CD14-positive monocyte (primary cell): ENCODE results near the gene RASGRP1. TPM values are rescaled to one million over a fixed set of nuclear protein-coding genes. Genes with fewer than 3 reads are reported as not detected.

Source experiments
- DNase-seq, 3 donors: peaks; one replicate each; pipeline ENCODE4 v3.0.0-alpha.2; 2011 to 2022
- H2AFZ ChIP-seq: 2 replicates; pipeline ENCODE4 v1.6.0; 2012; ENCODE audit warnings: mild to moderate bottlenecking, low read depth, low read length, inconsistent platforms; ENCODE audit not compliant: insufficient read depth, poor library complexity, severe bottlenecking
- H3K27ac ChIP-seq, 2 donors: 1 replicate in 1 of 2; 2 replicates in 1 of 2; pipeline ENCODE4 v1.5.1; 2012 to 2013; ENCODE audit warnings: low read length in 2 of 2, control low read depth in 1 of 2, inconsistent platforms in 1 of 2, low read depth in 1 of 2, mild to moderate bottlenecking in 1 of 2
- H3K27me3 ChIP-seq, 2 donors: one replicate each; pipeline versions ENCODE4 v1.6.0 to v1.6.1; 2011 to 2013; ENCODE audit warnings: low read length in 2 of 2; ENCODE audit not compliant: control insufficient read depth in 2 of 2, insufficient read depth in 2 of 2
- H3K36me3 ChIP-seq, 2 donors: replicated peaks in 1 of 2; 1 replicate in 1 of 2; 2 replicates in 1 of 2; pipeline versions ENCODE4 v1.5.1 to v1.6.1; 2012 to 2013; ENCODE audit warnings: low read length in 2 of 2, control low read depth in 1 of 2, inconsistent platforms in 1 of 2, mild to moderate bottlenecking in 1 of 2; ENCODE audit not compliant: insufficient read depth in 2 of 2, control insufficient read depth in 1 of 2
- H3K4me1 ChIP-seq, 2 donors: 1 replicate in 1 of 2; 2 replicates in 1 of 2; pipeline versions ENCODE4 v1.5.1 to v1.6.1; 2012 to 2013; ENCODE audit warnings: low read length in 2 of 2, control low read depth in 1 of 2, inconsistent platforms in 1 of 2, mild to moderate bottlenecking in 1 of 2, moderate library complexity in 1 of 2; ENCODE audit not compliant: insufficient read depth in 2 of 2, control insufficient read depth in 1 of 2
- H3K4me2 ChIP-seq: replicated peaks from 2 replicates; pipeline ENCODE3; 2012; ENCODE audit warnings: low read length, moderate library complexity, mild to moderate bottlenecking; ENCODE audit not compliant: poor library complexity, severe bottlenecking; ENCODE audit errors: extremely low read depth
- H3K4me3 ChIP-seq, 3 experiments: fragments of 200-600 bp in 1 of 3; sonication (generic) in 1 of 3; replicated peaks in 1 of 3; 1 replicate in 2 of 3; 2 replicates in 1 of 3; pipeline ENCODE4 v1.5.1; 2011 to 2013; ENCODE audit warnings: low read length in 3 of 3, mild to moderate bottlenecking in 3 of 3, control low read depth in 2 of 3, low read depth in 2 of 3, inconsistent platforms in 1 of 3, moderate library complexity in 1 of 3
- H3K79me2 ChIP-seq: 2 replicates; pipeline ENCODE4 v1.6.0; 2012; ENCODE audit warnings: mild to moderate bottlenecking, control low read depth, inconsistent platforms, low read length, moderate library complexity; ENCODE audit not compliant: insufficient read depth
- H3K9ac ChIP-seq: 2 replicates; pipeline ENCODE4 v1.6.0; 2017; ENCODE audit warnings: low read length, mild to moderate bottlenecking; ENCODE audit not compliant: insufficient read depth, poor library complexity, severe bottlenecking
- H3K9me3 ChIP-seq, 2 donors: replicated peaks in 1 of 2; 1 replicate in 1 of 2; 2 replicates in 1 of 2; pipeline versions ENCODE4 v1.5.1 to v1.6.1; 2012 to 2013; ENCODE audit warnings: low read length in 2 of 2, control low read depth in 1 of 2; ENCODE audit not compliant: control insufficient read depth in 1 of 2, insufficient read depth in 1 of 2
- H4K20me1 ChIP-seq: 2 replicates; pipeline ENCODE4 v1.6.0; 2012; ENCODE audit warnings: mild to moderate bottlenecking, low read length, control low read depth, moderate library complexity; ENCODE audit not compliant: insufficient read depth
- H3K27ac Mint-ChIP-seq, 7 donors: one replicate each; pipeline ENCODE4 v1.8.0; 2020; ENCODE audit warnings: mild to moderate bottlenecking in 7 of 7, mixed read lengths in 7 of 7, moderate library complexity in 6 of 7, inconsistent platforms in 2 of 7
- H3K27me3 Mint-ChIP-seq, 3 donors: one replicate each; pipeline ENCODE4 v1.8.0; 2021 to 2022; ENCODE audit warnings: low read depth in 3 of 3, mild to moderate bottlenecking in 3 of 3, mixed read lengths in 3 of 3, moderate library complexity in 3 of 3, inconsistent platforms in 1 of 3
- H3K36me3 Mint-ChIP-seq, 2 donors: one replicate each; pipeline ENCODE4 v1.8.0; 2020; ENCODE audit warnings: mixed read lengths in 2 of 2, inconsistent platforms in 1 of 2, mild to moderate bottlenecking in 1 of 2
- H3K4me1 Mint-ChIP-seq: one replicate; pipeline ENCODE4 v1.8.0; 2020; ENCODE audit warnings: mild to moderate bottlenecking, mixed read lengths
- H3K4me3 Mint-ChIP-seq, 2 donors: one replicate each; pipeline ENCODE4 v1.8.0; 2020; ENCODE audit warnings: mild to moderate bottlenecking in 2 of 2, mixed read lengths in 2 of 2, moderate library complexity in 1 of 2
- H3K9me3 Mint-ChIP-seq, 7 donors: one replicate each; pipeline ENCODE4 v1.8.0; 2020 to 2022; ENCODE audit warnings: mixed read lengths in 7 of 7, mild to moderate bottlenecking in 6 of 7, moderate library complexity in 6 of 7, inconsistent platforms in 2 of 7
- WGBS: methylation state at CpG from one replicate; pipeline ENCODE4 v1.1.5; 2013; ENCODE audit warnings: missing lambda C conversion rate; ENCODE audit not compliant: insufficient coverage; 5-methylcytosine and 5-hydroxymethylcytosine counted together
- intact Hi-C, 2 donors: fragments of 100-400 bp; cut with micrococcal nuclease; formaldehyde crosslinking; loops; one replicate each; pipeline versions ENCODE4 v1.15.0 to v1.15.1; 2023
- polyA plus RNA-seq, 3 donors: library from polyadenylated mRNA; depleted of rRNA in 1 of 3; unstranded in 2 of 3; stranded (reverse) in 1 of 3; fragments of 300-500 nt in 2 of 3; fragments of >200 nt in 1 of 3; fragmentation: Illumina TruSeq in 2 of 3; gene quantifications; 1 replicate in 2 of 3; 2 replicates in 1 of 3; pipeline ENCODE4 v1.2.3, GENCODE V29; 2012 to 2021
- TF ChIP-seq, protein P1 (sequence below): fragments of 200-600 bp; IDR thresholded peaks from one replicate; pipeline ENCODE4 v1.8.0; 2022; ENCODE audit warnings: antibody characterized with exemption, mild to moderate bottlenecking

The RASGRP1 gene
- polyA plus RNA-seq, 3 donors: 0.05 to 0.38 (median 0.13) TPM

DNA sequence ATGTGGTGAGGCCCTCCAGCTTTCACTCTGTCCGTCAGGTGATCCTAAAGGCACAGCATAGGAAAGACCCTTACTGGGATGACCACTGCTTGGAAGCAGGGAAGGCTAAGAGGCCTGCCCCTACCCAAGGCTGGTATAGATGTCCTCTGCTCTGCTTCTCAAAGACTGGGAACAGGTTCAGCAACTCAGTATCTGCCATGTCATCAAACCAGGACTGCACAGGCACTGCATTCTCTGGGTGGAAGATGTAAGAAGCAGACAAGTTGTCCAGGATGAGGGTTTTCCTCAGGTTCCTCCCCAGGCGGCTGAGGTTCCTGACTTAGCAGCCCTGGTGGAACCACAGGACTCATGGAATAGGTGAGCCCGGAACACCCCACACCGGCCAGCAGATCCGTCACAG, 106.0 kb downstream of the RASGRP1 start:
- Mint-ChIP-seq H3K36me3 (peaks cover 0 to 3% of the 10 kb centered on the region in 2 donors), H3K9me3 (no peaks in the 10 kb centered on the region), H3K27ac (peak overlapping the region in 2 of 7 donors; percentile 14 to 68), H3K4me3 (no peak overlapping the region), H3K4me1 (peaks cover 43% of the 10 kb centered on the region), H3K27me3 (peaks cover 0 to 2% (median 0%) of the 10 kb centered on the region in 3 donors)
- Histone ChIP-seq H2AFZ (no peak overlapping the region), H3K79me2 (peaks cover 92% of the 10 kb centered on the region), H3K9me3 (no peaks in the 10 kb centered on the region), H3K4me2 (no peak overlapping the region), H3K27me3 (no peaks in the 10 kb centered on the region), H4K20me1 (peaks cover 12% of the 10 kb centered on the region), H3K4me1 (peaks cover 24 to 36% of the 10 kb centered on the region in 2 donors), H3K4me3 (no peak overlapping the region), H3K27ac (no peak overlapping the region), H3K9ac (no peak overlapping the region), H3K36me3 (peaks cover 0 to 2% of the 10 kb centered on the region in 2 donors)
- 100% methylated on average over 5 of the region's 5 CpGs for WGBS
- no peak for DNase-seq
- TF ChIP-seq, protein P1, sequence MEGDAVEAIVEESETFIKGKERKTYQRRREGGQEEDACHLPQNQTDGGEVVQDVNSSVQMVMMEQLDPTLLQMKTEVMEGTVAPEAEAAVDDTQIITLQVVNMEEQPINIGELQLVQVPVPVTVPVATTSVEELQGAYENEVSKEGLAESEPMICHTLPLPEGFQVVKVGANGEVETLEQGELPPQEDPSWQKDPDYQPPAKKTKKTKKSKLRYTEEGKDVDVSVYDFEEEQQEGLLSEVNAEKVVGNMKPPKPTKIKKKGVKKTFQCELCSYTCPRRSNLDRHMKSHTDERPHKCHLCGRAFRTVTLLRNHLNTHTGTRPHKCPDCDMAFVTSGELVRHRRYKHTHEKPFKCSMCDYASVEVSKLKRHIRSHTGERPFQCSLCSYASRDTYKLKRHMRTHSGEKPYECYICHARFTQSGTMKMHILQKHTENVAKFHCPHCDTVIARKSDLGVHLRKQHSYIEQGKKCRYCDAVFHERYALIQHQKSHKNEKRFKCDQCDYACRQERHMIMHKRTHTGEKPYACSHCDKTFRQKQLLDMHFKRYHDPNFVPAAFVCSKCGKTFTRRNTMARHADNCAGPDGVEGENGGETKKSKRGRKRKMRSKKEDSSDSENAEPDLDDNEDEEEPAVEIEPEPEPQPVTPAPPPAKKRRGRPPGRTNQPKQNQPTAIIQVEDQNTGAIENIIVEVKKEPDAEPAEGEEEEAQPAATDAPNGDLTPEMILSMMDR: no peak
- intact Hi-C loops: no loop called here

DNA sequence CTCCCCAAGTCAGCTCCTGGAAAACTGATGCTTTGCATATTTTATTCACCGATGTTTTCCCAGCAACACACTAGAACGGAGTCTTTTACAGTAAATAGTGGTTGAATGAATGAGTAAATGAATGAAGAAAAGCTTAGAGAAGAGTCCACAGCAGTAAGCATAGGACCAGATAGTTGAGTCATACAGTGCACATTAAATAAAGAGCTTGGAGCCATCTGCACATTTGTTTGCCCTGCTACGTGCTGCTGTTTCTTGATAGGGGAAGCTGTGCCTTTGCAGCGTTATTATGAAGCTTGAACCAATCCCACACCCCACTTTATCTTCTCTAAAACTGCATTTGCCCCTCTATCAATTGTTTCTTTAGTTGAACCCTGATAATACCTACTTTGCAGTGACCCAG, 109.5 kb downstream of the RASGRP1 start:
- intact Hi-C loops: no loop called here
- Histone ChIP-seq H3K36me3 (peaks cover 0 to 2% of the 10 kb centered on the region in 2 donors), H3K27ac (peak overlapping the region in 1 of 2 donors; percentile 92), H3K4me2 (peak overlapping the region; percentile 89), H4K20me1 (peaks cover 5% of the 10 kb centered on the region), H3K9me3 (no peaks in the 10 kb centered on the region), H3K9ac (peak overlapping the region; percentile 84), H2AFZ (peak overlapping the region; percentile 99), H3K4me1 (peaks cover 15 to 19% of the 10 kb centered on the region in 2 donors), H3K4me3 (peak overlapping the region; percentile 79 to 94 (median 90)), H3K27me3 (peaks cover 0 to 4% of the 10 kb centered on the region in 2 donors), H3K79me2 (peaks cover 62% of the 10 kb centered on the region)
- H3K4me1 Mint-ChIP-seq: peaks cover 31% of the 10 kb centered on the region
- H3K36me3 Mint-ChIP-seq: peaks cover 0 to 3% of the 10 kb centered on the region in 2 donors
- peaks cover 0 to 4% (median 0%) of the 10 kb centered on the region in 3 donors for H3K27me3 Mint-ChIP-seq
- DNase-seq: no peak
- H3K27ac Mint-ChIP-seq: peak overlapping the region in 2 of 7 donors; percentile 62 to 89
- WGBS: 0% methylated on average over 1 of the region's 4 CpGs
- H3K4me3 Mint-ChIP-seq: peak overlapping the region; percentile 95 to 97
- TF ChIP-seq, protein P1: no peak
- peaks cover 0 to 5% (median 3%) of the 10 kb centered on the region in 7 donors for H3K9me3 Mint-ChIP-seq
